Activated CD4-positive, alpha-beta T cell treated with anti-CD3 and anti-CD28 coated beads for 48 hours (primary cell): Measurements from ENCODE around the gene SLC15A3.

ENCODE experiments used
- DNase-seq: peaks from one replicate; pipeline ENCODE4 v3.0.0-alpha.2; 2020

The SLC15A3 gene

DNA sequence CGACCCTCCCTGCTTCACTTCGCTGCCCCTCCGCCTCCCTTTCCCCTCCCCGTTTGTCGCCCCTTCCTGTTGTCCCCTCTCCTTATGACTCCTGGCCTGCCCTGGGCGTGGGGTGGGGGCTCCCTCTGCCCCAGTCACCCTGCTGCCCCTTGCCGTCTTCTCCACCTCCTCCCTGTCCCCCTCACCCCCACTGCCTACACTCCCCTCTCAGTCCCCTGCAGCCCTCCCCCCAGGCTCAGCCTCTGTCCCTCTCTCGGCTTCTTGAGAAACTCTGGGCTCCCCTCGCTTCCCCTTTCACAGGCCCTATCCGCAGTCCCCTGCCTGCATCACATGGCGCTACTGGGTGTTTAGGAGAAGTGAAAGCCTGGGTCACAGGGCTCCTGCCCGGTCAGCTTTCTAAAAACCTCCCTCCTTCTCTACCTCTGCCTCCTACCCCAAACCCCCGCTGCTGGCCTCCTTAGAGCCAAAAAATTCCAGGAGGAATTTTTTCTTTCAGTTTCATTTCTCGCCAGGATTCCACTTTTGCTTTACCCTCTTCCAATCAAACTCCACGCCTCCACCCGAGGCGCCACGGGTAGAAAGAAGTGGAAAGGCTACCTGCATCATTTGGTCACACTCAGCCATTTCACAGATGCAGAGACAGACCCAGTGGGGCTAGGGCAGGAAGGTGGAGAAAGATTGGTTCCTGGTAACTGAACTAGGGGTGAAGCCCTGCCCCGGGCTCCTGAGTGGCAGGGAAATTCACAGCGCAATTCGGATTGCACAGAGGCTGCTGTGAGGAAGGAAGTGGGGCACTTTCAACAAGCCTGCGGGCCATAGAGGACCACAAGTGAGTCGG is at the start of gene SLC15A3:
SLC15A3 (minus strand) TSS at position 273 of the 838 bp plus-strand sequence. CDS start 625 bp downstream, outside the sequence.
- DNase-seq: peak; percentile 47

- DNase-seq: no peak
These were observed 48.5 kb upstream of the SLC15A3 start for GRCh38 chr11:61000426-61000825.

GRCh38 chr11:60996381-60997138 is 44.6 kb upstream of the SLC15A3 start:
- DNase-seq: no peak

GRCh38 chr11:60995798-60996197 is 43.8 kb upstream of the SLC15A3 start:
- DNase-seq: no peak

DNA sequence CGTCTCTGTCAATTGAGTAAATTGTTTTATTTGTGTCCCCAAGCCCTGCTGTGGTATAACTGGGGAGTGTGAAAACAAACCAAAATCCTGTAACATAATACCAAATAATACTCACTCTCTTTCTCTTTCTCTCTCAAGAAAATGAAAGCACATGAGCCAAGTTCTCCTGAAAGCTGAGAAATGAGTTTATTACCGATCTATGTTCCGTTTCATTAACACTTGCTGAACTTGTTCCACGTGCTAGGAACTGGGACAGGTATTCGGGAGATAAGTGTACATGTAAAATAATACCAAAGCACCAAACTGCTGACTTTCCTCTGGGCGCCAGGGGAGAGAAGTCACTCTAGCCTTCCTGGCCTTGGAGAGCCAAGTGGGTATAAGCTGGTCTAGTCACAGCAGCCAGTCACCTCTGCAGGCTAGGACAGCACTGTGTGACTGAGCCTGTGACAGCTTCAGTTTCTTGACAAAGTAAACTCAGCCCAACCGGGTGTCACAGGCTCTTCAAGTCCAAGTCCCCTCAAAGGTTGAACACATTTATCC is 42.6 kb upstream of the SLC15A3 start:
- peak; percentile 70 for DNase-seq

DNA sequence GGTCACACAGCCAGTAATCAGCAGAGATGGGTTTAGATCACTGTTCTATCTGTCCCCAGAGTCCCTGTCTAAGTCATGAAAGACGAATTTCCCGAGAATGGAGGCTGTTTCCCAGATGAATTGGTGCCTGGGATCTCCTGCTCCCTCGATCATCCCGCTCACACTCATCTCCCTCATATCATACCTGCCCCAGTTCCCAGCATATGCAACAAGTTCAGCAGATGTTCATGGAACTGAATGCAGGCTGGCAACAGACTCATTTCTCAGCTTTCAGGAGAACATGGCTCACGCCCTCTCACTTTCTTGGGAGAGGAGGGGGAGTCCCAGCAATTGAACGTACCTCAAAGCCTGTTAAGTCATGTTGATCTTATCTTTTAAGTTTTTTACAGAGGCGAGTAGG is 41.6 kb upstream of the SLC15A3 start:
- peak; percentile 76 for DNase-seq

DNA sequence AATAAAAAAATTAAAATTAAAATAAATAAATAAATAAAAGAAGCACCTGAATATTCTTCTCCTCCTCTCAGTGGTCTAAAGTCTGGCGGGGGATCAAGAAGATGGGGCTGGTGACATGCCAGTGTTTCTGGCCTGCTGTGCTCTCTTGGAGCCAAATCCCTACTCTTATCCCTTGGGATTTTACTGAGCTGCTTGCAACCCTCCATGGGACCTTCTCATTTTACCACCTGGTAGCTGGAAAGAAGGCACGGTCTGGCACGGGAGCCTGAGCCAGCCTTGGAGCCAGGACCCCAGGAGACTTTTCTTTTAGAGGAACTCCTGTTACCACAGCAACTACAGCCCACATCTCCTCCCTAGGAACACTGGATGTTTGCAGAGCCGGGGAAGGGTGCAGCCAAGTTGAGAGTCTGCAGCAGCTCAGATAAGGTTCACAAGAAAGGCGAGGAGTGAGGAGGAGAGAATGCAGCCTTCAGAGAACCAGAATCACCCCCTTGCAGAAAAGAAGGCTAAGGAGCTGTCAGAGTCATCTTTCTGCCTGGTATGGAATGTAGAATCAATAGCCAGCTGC is 41.0 kb upstream of the SLC15A3 start:
- peak; percentile 9 for DNase-seq

DNA sequence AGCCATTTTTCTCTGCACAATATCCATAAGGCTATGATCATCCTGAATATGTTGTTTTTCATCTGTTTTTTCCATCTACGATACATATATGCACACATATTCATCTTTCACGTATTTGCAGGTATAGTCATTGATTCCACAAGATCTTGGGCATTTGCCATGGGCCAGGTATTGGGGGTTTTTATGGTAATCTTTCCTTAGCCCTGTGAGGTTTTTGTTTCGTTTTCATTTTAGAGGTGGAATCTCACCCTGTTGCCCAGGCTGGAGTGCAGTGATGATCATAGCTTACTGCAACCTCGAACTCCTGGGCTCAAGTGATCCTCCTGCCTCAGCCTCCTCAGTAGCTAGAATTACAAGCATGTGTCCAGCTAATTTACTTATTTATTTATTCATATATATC is 39.5 kb upstream of the SLC15A3 start:
- peak; percentile 65 for DNase-seq

DNA sequence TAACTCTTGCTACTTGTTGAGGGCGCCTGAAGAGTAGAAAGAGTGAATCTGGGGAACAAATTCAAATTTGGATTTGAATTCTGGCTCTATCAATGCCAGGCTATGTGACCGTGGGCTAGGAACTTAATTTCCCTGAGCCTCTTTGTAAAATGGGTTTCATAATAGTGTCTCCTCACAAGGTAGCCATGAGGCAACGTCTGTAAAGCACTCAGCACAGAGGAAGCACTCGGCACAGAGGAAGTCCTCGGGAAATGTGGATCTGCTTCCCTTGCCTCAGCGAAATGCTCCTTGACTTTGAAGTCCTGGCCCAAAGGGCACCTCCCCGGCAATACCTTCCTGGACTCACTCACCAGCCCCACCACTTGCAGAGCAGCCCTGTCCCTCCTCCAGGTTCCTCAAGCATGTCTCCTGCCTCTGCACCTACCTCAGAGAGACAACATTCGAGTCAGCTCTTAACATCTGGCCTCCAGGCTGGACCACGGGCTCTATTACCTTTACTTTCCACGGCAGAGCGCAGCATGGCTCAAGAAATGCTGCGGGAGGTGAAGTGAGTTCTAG is 37.2 kb upstream of the SLC15A3 start:
- peak; percentile 44 for DNase-seq

DNA sequence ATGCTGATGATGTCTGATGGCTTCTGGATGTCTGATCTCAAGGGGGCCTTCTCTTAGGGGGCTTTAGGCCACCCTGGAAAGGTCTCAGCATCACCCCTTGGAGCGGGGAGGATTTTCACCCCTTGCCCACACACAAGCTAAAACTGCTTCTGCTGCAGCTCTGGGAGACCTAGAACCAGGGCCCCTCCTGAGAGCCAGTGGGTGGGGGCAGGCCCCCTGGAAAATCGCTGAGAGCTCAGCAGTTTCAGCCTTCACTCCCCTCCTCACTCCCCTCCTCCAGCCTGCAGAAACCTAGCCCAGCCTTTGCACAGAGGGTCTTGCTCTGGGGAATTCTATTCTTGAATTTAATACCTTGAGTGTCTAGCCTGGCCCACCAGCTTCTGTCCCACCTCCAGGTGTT is 36.7 kb upstream of the SLC15A3 start:
- DNase-seq: peak; percentile 21

DNA sequence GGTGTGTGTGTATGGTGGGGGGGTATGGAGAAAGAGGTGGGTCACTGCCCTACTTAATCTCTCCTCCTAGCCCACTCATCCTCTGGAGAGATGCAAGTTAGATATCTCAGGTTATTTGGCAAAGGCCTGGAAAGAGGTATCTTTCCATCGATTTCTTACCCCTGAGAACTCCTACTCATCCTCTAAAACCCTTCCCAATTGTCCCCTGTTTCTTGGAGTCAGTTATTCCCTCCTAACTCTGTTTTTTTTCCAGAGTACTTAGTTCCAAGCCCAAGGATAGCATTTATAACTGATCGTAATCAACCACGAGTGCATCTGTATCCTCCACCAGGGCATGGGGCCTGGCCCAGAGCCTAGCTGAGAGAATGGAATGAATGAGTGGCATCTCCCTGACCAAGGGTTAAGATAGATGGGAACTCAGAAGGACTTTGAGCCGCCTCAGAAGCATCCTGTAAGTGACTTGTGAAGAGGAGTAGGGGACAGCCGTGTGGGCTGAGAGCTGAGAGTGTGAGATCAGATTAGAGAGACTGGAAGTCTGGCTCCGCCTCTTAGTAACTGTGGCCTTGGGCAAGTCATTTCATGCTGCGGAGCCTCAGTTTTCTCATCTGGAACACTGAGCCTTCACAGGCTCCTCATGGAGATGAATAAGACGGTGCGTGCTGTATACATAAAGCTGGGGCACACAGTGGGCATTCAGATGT is 35.8 kb upstream of the SLC15A3 start:
- DNase-seq: peak; percentile 84

- DNase-seq: peak; percentile 94
These were observed 34.3 kb upstream of the SLC15A3 start for GRCh38 chr11:60985991-60986915.

DNA sequence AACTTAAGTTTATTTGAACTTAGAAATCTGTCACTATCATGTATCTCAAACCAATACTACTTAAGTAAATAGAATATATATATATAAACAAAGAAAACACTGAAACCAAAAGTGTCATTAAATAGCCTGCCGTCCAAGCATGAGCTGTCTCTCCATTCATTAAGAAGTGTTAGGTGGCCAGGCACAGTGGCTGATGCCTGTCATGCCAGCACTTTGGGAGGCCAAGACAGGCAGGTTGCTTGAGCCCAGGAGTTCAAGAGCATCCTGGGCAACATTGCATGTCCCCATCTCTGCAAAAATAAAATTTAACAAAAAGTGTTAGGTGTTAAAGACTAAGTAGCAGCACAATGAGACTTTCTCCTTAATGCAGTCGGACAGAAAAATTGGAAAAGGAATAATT is 33.5 kb upstream of the SLC15A3 start:
- DNase-seq: peak; percentile 47

GRCh38 chr11:60984636-60985035 is 32.7 kb upstream of the SLC15A3 start:
- DNase-seq: no peak

DNA sequence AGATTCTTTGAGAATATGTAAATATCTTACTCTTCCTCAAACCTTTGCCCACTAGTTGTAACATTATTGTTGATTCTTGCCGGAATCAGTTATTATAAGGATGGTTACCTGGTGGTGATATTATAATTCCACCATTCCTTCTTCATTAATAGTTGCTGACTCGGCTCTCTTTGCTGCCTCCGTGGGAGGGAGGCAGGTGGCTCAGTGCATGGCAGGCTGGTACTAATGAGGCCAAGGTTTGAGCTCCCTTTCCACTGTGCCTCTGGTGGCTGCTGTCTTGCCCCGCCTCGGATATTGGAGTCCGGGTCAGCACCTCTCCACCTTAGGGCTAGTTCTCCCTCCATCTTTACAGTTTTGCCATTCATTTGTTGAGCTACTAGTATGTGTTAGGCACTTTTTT is 32.2 kb upstream of the SLC15A3 start:
- peak; percentile 52 for DNase-seq

- peak; percentile 58 for DNase-seq
These were observed 30.2 kb upstream of the SLC15A3 start for GRCh38 chr11:60982184-60982583.

GRCh38 chr11:60981515-60981914 is 29.5 kb upstream of the SLC15A3 start:
- DNase-seq: peak; percentile 62

- peak; percentile 90 for DNase-seq
These were observed 26.8 kb upstream of the SLC15A3 start for GRCh38 chr11:60978546-60979380.

GRCh38 chr11:60977836-60978235 is 25.9 kb upstream of the SLC15A3 start:
- DNase-seq: no peak

DNA sequence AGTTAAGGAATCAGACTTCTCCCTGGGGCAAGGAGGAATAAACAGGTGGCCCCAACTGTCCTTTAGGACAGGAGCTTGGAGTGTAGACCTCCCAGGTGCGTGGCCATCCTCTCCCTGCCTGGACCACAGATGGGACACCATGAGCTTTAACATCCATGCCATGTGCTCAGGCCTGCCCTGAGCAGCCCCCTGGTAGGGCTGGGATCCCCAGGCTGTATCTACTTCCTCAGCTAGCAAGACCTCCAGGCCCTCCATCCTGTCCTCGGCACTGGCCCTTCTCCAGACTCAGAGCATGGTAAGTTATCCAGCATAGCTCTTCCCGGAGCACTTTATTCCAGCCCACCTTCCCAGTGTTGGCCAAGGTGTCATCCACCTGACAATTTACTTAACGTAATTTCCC is 25.2 kb upstream of the SLC15A3 start:
- DNase-seq: no peak
